Measurements from ENCODE around the gene CLEC4G. TPM values are rescaled to one million over a fixed set of nuclear protein-coding genes. Genes with fewer than 3 reads are reported as not detected.

CLEC4G gene
- total RNA-seq, 1 experiment from 2014 or later = 0.55 TPM

DNA sequence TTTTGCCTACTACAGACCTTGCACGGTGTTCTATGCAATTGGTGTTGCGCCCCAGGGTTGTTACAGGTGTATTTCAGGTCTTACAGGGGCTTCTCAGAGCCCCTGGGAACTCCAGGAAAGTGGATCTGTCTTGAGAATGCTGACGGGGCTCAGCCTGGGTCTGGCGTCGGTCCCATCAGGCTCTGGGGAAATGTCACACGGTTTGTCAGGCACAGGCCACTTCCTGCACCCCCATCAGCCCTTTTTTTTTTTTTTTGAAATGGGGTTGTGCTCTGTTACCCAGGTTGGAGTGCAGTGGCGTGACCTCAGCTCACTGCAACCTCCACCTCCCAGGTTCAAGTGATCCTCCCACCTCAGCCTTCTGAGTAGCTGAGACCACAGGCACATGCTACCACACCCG, 13.2 kb downstream of the CLEC4G start:
- TF ChIP-seq, protein P1, sequence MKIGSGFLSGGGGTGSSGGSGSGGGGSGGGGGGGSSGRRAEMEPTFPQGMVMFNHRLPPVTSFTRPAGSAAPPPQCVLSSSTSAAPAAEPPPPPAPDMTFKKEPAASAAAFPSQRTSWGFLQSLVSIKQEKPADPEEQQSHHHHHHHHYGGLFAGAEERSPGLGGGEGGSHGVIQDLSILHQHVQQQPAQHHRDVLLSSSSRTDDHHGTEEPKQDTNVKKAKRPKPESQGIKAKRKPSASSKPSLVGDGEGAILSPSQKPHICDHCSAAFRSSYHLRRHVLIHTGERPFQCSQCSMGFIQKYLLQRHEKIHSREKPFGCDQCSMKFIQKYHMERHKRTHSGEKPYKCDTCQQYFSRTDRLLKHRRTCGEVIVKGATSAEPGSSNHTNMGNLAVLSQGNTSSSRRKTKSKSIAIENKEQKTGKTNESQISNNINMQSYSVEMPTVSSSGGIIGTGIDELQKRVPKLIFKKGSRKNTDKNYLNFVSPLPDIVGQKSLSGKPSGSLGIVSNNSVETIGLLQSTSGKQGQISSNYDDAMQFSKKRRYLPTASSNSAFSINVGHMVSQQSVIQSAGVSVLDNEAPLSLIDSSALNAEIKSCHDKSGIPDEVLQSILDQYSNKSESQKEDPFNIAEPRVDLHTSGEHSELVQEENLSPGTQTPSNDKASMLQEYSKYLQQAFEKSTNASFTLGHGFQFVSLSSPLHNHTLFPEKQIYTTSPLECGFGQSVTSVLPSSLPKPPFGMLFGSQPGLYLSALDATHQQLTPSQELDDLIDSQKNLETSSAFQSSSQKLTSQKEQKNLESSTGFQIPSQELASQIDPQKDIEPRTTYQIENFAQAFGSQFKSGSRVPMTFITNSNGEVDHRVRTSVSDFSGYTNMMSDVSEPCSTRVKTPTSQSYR (CRISPR knock-in tag; IDR thresholded peaks at IDR 0.05) = no peak
- TF ChIP-seq GABPB1 (CRISPR knock-in tag; IDR thresholded peaks at IDR 0.05) (no peak), ZNF423 (CRISPR knock-in tag; IDR thresholded peaks at IDR 0.05) (no peak), RORB (CRISPR knock-in tag; IDR thresholded peaks at IDR 0.05) (no peak), CBFB (CRISPR knock-in tag; IDR thresholded peaks at IDR 0.05; ENCODE audit: low read depth) (no peak), CREM (CRISPR knock-in tag; IDR thresholded peaks at IDR 0.05) (no peak)
- TF ChIP-seq, protein P2, sequence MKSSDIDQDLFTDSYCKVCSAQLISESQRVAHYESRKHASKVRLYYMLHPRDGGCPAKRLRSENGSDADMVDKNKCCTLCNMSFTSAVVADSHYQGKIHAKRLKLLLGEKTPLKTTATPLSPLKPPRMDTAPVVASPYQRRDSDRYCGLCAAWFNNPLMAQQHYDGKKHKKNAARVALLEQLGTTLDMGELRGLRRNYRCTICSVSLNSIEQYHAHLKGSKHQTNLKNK (CRISPR knock-in tag; IDR thresholded peaks at IDR 0.05) = no peak
- TF ChIP-seq, protein P3, sequence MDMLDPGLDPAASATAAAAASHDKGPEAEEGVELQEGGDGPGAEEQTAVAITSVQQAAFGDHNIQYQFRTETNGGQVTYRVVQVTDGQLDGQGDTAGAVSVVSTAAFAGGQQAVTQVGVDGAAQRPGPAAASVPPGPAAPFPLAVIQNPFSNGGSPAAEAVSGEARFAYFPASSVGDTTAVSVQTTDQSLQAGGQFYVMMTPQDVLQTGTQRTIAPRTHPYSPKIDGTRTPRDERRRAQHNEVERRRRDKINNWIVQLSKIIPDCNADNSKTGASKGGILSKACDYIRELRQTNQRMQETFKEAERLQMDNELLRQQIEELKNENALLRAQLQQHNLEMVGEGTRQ (CRISPR knock-in tag; IDR thresholded peaks at IDR 0.05) = no peak
- H3K27me3 Mint-ChIP-seq (ENCODE audit: low read depth) = peaks cover 14% of the 10 kb centered on the region
- no peaks in the 10 kb centered on the region for H3K36me3 Mint-ChIP-seq
- no peak for DNase-seq (ENCODE audit: low spot score)
- H3K9me3 Mint-ChIP-seq = peaks cover 5% of the 10 kb centered on the region
- ChIA-PET CTCF (interaction anchor here (1.3 kb wide), 1 partner anchor 38 kb away, joined by 4 read pairs; the partner anchor contains the start of gene TRAPPC5), POLR2A (no interaction called here)
- no peaks in the 10 kb centered on the region for H3K4me1 Mint-ChIP-seq
- H3K27ac Mint-ChIP-seq = no peak overlapping the region
- ATAC-seq = no peak
- no peak overlapping the region for H3K4me3 Mint-ChIP-seq

DNA sequence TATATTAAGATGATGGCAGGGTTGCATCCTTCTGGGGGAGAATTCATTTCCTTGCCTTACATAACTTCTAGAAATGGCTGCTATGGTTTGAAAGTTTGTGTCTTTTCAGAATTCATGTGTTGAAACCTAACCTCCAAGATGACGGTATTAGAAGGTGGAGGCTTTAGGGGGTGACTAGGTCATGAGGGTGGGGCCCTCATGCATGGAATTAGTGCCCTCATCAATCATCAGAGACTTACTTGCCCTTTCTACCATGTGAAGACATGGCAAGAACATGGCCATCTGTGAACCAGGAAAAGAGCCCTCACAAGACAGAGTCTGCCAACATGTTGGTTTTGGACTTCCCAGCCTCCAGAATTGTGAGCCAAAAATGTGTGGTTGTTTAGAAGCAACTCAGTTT, 15.1 kb downstream of the CLEC4G start:
- H3K27me3 Mint-ChIP-seq (ENCODE audit: low read depth) = peaks cover 14% of the 10 kb centered on the region
- no peaks in the 10 kb centered on the region for H3K4me1 Mint-ChIP-seq
- CTCF ChIA-PET = no interaction called here
- no peak overlapping the region for H3K4me3 Mint-ChIP-seq
- H3K27ac Mint-ChIP-seq = no peak overlapping the region
- DNase-seq (ENCODE audit: low spot score) (no peak), ATAC-seq (no peak)
- no peak for TF ChIP-seq JUN (CRISPR knock-in tag; IDR thresholded peaks at IDR 0.05)
- TF ChIP-seq MXD4 (CRISPR knock-in tag; IDR thresholded peaks at IDR 0.05; ENCODE audit: borderline replicate concordance) = no peak
- no peak for TF ChIP-seq KAT7 (CRISPR knock-in tag; IDR thresholded peaks at IDR 0.05; ENCODE audit: borderline replicate concordance)
- no peak for TF ChIP-seq SOX15 (CRISPR knock-in tag; IDR thresholded peaks at IDR 0.05)
- no peak for TF ChIP-seq MYBL2 (CRISPR knock-in tag; IDR thresholded peaks at IDR 0.05)
- no peak for TF ChIP-seq ZNF232 (CRISPR knock-in tag; IDR thresholded peaks at IDR 0.05)
- TF ChIP-seq OVOL2 (CRISPR knock-in tag; IDR thresholded peaks at IDR 0.05; ENCODE audit: borderline replicate concordance) = no peak
- no peak for TF ChIP-seq SMAD3 (CRISPR knock-in tag; IDR thresholded peaks at IDR 0.05; ENCODE audit: borderline replicate concordance)
- no peak for TF ChIP-seq GRHL2 (CRISPR knock-in tag; IDR thresholded peaks at IDR 0.05; ENCODE audit: insufficient replicate concordance, severe bottlenecking)
- TF ChIP-seq, protein P4, sequence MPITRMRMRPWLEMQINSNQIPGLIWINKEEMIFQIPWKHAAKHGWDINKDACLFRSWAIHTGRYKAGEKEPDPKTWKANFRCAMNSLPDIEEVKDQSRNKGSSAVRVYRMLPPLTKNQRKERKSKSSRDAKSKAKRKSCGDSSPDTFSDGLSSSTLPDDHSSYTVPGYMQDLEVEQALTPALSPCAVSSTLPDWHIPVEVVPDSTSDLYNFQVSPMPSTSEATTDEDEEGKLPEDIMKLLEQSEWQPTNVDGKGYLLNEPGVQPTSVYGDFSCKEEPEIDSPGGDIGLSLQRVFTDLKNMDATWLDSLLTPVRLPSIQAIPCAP (CRISPR knock-in tag; IDR thresholded peaks at IDR 0.05) = no peak
- TF ChIP-seq, protein P5, sequence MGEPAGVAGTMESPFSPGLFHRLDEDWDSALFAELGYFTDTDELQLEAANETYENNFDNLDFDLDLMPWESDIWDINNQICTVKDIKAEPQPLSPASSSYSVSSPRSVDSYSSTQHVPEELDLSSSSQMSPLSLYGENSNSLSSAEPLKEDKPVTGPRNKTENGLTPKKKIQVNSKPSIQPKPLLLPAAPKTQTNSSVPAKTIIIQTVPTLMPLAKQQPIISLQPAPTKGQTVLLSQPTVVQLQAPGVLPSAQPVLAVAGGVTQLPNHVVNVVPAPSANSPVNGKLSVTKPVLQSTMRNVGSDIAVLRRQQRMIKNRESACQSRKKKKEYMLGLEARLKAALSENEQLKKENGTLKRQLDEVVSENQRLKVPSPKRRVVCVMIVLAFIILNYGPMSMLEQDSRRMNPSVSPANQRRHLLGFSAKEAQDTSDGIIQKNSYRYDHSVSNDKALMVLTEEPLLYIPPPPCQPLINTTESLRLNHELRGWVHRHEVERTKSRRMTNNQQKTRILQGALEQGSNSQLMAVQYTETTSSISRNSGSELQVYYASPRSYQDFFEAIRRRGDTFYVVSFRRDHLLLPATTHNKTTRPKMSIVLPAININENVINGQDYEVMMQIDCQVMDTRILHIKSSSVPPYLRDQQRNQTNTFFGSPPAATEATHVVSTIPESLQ (CRISPR knock-in tag; IDR thresholded peaks at IDR 0.05) = no peak
- no peaks in the 10 kb centered on the region for H3K36me3 Mint-ChIP-seq
- H3K9me3 Mint-ChIP-seq = peaks cover 5% of the 10 kb centered on the region
- POLR2A ChIA-PET = no interaction called here
